ENCODE data around the gene CACNA2D3.

- TF ChIP-seq CTCF (IDR thresholded peaks at IDR 0.05; ENCODE audit: low read length) (no peak), EZH2 (optimal IDR thresholded peaks at IDR 0.05; ENCODE audit: low read depth, low read length) (no peak)
Observed at GRCh38 chr3:54703923-54704322, 581.6 kb downstream of the CACNA2D3 start.
